IPS-NIHi7 (cell line): ENCODE results near the gene NCS1.
"Not testable (repeated sequence)": the region's sequence is repeated elsewhere in the genome, so short reads cannot be mapped to it uniquely, and the experiment has no call there.

Experiments used
- DNase-seq: peaks from one replicate; pipeline ENCODE4 v3.0.0; 2012; ENCODE audit warnings: mixed read lengths; ENCODE audit errors: extremely low spot score

Gene NCS1

DNA sequence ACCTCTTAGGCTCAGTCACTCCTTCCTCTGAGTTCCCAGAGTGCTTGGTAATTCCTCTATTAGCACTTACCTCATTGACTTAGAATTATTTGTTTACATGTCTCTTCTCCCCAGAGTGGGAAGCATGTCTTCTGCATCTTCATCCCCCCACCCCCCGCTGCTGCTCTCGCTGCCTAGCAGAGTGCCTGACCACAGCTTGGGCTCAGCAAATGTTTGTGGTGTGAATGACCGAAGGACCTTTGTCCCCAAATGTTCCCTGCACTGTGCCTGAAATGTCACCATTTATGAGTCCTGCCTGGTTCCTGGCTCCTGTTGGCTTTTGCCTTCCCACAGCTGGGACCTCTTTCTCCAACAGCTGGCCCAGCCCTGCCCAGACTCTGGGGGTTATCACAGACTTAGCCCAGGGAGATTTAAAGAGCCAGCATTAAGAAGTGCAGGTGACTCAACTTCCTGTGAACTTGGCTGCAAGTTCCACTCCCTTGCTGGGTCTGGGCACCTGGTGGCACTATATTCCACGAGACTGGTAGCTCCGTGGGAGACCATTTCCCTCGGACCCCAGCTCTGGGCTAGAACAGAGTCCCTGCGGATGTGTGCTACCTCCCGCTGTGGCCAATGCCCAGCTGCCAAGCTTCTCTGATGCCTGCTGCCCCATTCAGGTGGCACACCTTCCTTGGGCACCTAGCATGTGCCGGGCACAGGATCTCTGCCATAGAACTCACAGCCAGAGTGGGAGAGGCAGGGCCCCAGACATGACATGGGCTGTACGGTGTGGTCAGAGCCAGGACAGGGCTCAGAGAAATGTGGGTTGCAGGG, 91.6 kb downstream of the NCS1 start:
- DNase-seq, result no peak

DNA sequence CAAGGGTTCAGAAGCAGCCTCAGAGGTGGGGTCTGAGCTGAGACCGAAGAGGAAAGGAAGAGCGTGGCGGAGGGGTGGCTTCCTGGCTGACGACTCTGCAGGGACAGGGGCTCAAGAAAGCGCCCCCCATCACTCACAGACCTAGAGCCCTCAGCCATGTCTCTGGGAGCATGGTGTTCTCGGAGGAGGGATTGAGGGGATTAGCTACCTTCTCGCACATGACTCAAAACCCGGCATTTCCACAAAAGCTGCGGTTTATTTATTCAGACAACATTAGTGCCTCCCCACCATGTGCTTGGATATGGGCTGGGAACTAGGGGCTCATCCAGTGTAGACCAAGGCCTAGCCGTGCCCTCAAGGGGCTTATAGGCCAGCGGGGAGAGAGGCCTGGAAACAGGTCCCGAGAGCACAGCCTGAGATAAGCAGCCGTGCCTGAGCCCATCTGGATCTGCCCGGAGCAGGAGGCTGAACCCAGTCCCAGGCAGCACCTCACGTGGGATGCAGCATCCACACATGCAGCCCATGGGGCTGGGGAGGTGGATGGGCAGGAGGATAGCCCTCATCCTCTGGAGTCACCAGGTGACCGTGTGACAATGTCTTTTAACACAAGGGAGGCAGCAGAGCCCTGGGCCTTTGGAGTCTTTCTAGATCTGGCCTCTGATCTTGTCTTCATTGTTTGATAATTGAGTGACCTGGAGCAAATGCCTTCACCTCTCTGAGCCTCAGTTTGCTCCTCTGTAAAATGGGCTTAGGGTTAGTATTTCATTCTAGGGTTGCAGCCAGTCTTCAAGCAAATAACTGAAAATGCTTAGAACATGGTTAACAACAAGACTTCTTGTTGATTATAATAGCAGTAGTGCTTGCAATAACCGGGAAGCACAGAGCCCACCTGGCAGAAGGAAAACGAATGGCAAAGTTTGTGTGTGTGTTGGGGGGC, 92.5 kb downstream of the NCS1 start:
- no peak for DNase-seq

DNA sequence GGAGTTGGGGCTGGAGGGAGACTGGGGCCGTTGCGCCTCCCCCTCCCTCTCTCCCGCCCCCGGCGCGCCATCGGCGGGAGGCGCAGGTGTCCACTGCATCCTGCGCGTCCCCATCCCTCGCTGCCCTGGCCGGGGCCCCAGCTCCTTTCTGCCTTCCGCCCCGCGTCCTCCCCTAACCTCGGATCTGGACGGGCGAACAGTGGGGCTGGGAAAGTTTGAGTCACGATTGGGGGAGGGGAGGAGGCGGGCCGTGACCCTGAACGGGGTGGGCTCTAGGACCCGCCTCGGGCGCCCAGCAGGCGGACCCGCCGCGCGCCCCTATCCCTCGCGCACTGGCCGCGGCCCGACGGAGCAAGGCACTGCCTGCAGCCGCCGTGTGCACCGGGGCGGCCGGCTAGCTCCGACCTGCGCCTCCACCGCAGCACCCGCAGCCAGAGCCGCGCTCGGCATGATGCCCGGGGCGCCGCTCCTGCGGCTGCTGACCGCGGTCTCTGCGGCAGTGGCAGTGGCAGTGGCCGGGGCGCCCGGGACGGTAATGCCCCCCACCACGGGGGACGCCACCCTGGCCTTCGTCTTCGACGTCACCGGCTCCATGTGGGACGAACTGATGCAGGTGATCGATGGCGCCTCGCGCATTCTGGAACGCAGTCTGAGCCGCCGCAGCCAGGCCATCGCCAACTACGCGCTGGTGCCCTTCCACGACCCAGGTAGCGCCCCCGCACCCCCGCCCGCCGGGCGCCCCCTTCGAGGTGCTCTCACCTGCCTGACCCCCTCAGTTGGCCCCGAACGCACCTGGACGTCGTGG, 93.4 kb downstream of the NCS1 start, which contains the start of gene HMCN2:
TSS of gene HMCN2 (plus strand) at position 330 of the 805 bp plus-strand sequence. CDS start at position 449, 119 bp downstream.
- peak; percentile 76 for DNase-seq

DNA sequence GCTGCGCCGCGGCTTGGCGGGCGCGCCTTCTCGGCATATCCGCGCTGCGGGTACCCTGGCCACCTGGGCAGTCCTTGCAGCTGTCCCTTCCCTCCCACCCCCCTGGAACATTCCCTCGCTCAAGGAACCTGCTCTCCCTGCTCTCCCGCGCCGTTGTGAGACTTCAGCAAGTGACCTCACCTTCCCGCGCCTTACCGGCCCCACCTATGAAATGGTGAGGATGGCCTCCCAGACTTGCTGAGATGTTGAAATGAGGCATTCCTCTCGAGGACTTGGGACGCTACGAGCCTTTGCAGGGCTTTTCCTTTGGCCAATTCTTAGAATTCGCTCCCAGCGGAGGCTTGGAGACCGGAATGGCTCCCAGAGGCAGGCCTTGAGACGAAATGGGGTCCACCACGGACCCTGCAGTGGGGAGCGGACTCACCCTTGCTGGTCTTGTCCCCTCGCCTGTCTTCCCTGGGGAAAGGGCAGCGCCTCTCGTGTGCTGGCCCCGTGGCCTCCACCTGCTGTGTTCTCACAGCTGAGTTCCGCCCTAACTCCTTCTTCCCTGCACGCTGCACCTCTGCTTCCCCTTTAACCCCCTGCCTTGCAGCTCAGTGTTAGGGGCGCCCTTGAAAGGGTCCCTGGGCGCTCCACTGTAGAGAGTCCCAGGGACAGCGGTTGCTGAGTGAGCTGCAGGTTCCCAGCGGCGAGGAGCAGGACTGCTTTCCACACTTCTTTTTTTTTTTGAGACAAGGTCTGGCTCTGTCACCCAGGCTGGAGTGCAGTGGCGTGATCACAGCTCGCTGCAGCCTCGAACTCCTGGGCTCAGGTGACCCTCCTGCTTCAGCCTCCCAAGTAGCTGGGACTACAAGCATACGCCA, 94.3 kb downstream of the NCS1 start:
- DNase-seq, result peak; percentile 57

DNA sequence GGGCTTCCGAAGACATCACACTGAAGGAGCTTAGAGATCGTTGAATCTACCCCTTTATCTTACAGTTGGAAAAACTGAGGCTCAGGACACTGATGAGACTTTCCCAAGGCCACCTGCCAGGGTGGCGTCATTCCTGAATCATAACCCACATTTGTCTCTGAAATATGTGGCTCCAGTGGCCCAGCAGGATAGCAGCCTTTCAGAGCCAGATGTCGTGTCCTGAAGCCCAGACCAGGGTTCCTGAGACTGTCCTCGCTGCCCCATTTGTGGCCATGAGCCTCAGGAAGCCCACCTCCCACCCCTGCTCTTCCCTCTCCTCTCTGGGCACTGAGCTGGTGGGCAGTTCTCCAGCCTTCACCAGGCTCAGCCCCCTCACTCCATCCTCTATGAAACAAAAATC, 95.7 kb downstream of the NCS1 start:
- DNase-seq, result no peak

DNA sequence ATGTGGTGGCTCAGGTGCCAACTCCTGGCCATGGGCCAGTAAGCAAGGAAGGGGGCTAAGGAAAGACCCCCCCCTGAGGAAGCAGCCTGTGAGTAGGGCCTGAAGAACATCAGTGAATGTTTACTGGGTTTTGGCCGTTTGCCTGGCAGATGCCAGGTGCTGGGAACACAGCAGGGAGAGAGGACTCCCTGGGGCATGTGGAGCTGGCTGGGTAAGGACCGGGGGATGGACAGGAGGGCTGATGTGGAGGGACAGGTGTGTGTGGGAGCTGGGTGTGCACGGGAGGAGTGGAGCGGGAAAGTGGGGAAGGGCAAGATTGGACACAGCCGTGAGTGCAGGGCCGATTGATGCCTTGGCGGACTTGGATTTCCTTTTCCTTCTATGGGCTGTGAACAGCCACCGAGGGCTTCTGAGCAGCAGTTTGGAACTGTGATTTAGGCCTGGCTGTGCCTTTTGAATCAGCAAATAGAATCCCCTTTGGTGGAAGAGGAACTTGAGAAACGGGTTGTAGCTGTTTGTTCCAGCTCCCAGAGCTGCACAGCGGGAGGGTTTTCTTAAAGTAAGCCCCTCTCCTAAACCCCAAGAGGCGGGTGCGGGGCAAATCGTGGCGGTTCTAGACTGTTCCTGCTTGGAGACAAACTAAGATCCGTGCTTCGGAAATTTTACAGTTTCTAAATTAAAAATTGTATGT, 96.5 kb downstream of the NCS1 start:
- DNase-seq, result peak; percentile 71

DNA sequence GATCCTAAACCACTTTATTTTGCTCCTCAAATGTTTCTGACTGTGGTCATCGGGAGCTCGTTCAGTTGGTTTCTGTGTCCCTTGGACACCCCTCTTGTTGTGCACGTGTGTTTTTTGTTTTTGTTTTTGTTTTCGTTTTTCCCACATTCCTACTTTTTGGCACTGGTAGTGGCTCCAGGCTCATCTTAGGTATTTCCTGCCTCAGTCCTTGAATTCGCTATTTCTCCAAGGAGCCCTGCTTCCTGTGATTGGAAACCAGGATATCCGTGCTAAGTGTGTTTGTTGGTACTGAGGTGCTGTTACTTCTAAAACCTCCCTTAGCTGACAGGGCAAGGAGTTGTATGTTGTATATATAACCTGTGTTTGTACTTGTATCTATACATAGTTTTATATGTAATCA, 99.3 kb downstream of the NCS1 start:
- no peak for DNase-seq

DNA sequence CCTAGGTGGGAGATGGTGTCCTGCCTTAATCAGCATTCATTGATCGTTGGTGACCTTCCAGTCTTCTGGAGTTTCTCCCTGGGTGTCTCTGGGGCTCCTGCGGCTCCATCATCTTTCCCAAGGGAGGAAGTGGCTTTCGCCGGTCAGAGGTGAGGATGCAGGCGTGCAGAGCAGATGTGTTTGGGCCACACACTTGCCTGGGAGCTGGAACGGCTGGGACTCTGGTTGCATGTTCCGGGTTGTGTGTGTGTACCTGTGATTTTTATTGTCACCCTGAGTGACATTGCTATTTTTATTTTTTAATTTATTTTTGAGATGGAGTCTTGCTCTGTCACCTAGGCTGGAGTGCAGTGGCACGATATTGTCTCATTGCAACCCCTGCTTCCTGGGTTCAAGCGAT, 103.0 kb downstream of the NCS1 start:
- DNase-seq, result no peak

DNA sequence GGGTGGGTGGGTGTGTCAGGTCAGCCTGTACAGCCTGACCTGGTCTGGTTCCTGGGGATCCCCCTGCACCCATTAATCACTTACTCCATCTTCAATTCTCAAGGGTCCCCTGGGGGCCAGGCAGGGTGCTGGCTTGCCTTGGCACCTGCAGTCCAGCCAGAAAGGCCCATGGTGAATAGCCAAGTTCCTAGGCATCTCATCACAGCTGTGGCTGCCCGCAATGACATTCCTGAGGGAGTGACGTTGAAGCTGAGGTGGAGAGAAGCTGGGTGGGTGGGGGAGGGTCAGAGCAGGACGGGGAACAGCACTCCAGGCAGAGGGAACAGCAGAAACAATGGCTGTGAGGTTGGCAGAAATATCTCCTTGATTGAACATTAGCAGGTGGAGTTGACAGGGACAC, 103.9 kb downstream of the NCS1 start:
- no peak for DNase-seq

DNA sequence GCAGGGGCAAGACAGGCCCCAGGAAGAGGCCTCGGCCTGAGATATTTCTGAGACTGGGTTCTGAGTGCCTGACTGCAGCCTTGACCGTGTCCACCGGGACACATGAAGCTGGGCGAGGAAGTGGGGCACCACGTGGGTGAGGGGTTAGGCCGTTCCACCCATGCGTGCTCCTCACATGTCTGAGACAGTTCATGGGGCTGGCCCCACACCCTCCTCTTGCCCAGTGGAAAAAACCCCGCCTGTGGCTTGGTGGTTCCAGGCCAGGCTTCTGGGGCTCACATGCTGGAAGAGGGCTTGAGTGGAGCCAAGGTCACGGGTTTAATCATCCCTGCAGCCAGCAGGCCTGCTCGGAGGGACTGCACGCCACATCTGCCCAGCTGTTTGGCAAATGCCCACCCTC, 104.8 kb downstream of the NCS1 start:
- no peak for DNase-seq

DNA sequence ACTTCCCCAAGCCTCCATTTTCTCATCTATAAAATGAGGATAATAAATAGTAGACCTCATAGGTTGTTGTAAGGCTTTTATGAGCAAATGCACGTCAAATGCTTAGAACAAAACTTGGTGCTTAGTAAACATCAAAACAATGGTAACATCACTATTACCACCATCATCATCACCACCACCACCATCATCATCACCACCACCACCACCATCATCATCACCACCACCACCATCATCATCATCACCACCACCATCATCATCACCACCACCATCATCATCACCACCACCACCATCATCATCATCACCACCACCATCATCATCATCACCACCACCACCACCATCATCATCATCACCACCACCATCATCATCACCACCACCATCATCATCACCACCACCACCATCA, 105.3 kb downstream of the NCS1 start:
- DNase-seq, result not testable (repeated sequence)

DNA sequence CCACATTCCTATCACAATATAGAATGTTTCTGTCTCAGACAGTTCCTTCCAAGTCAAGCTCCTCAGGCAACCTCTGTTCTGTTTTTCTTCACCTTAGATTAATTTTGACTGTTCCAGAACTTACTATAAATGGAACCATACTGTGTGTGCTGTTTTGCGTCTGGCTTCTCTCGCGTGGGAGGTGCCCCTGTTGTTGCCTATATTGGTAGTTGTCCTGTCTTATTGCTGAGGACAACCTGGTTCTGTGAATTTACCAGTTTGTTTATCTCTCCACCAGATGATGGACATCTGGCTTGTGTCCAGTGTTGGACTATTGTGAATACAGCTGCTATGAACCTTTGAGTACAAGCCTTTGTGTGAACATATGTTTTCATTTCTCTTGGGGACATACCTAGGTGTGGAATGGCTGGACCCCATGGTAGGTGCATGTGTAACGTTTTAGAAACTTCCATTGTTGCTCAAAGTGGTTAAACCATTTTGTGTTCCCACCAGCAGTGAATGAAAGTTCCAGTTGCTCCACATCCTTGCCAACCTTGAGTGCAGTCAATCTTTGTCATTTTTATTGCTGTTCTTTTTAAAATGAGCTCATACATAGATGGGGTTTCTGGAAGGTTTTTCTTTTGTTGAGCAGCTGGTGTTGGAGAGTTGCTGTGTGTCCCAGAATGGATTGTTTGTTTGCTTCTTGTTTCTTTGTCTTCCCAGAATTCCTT, 111.5 kb downstream of the NCS1 start:
- DNase-seq, result no peak

DNA sequence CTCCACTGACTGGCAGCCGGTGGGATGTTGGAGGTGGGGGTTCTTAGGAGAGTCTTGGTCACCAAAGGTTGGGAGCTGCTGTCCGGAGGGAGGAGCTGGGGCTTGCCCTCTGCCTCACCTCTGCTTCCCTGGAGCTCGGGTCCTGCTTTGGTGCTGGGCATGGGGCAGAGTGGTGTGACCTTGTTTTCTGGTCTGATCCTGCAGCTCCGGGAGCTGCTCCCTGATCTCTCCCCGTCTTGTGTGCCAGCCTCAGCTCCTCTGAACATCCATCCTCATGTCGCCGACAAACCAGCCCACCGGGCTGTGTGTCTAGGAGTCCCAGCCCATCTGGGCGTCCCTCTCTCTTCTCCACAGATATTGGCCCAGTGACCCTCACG, 112.0 kb downstream of the NCS1 start:
- DNase-seq, result no peak

DNA sequence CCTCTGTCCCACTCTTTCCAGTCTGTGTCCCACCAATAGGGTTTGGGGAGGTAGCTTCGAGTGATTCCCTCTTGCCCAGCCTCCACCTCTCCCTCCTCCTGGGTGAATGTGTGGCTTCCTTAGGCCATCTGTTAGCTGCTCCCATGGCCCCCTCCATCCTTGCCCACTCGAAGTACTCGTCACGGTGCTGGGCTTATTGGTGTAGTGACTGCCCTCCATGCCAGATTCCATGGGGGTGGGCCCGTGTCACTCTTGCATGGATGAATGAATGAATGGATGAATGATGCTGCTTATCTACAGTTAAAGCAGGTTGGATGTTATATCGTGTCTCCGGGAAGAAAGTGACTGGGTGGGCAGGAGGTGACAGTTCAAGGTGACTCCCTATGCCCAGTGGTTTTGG, 112.5 kb downstream of the NCS1 start:
- no peak for DNase-seq

DNA sequence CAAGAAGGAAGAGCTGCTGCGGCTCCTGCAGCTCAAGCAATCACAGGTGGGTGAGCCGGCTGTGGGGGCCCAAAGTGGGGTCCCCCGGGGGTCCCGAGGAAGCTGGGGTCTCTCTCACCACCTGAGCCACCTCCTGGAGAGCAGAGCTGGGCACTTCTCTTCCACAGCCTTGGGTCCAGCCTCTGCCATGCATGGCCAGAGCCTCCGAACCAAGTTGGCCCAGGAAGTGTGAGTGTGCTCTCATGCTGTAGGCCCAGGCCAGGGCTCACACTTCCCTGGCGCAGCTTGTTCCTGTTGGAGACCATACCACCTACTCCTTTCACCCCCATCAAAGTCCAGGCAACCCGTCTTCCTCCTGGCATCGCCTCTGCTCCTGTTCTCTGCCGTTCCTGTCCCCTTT, 113.1 kb downstream of the NCS1 start:
- no peak for DNase-seq

DNA sequence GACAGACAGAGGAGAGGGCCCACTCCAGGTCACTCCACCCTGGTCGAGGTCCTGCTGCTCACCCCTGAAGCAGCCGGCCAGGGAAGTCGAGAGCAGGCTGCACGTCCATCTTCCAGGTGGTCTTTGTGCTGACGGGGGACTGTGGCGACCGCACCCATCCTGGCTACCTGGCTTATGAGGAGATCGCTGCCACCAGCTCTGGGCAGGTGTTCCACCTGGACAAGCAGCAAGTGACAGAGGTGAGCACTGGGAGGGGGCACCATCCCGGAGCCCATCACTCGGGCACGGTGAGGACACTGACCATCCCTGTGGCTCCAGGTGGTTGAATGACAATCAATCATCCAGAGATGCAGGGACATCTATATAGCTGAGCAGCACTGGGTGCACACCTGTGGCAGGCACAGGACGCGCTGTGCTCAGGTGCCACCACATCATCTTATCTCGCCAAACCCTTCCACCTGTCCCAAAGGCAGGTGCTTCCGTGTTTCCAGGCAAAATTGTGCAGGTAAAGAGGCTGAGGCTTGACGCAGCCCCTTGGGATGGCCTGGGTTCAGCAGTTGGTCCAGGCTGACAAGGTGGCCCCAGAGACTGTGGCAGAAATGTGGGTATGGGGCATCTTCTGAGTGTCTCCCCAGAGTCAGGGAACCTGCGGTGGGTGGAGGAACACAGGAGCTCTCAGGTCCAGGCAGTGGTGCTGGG, 114.0 kb downstream of the NCS1 start:
- DNase-seq, result no peak
